ENCODE results near the gene NETO1. TPM values are rescaled to one million over a fixed set of nuclear protein-coding genes. Genes with fewer than 3 reads are reported as not detected.

The NETO1 gene
- polyA plus RNA-seq, 2 of the 4 experiments (the other 2 are of a cell fraction) = 0.04 TPM; not detected in 1

DNA sequence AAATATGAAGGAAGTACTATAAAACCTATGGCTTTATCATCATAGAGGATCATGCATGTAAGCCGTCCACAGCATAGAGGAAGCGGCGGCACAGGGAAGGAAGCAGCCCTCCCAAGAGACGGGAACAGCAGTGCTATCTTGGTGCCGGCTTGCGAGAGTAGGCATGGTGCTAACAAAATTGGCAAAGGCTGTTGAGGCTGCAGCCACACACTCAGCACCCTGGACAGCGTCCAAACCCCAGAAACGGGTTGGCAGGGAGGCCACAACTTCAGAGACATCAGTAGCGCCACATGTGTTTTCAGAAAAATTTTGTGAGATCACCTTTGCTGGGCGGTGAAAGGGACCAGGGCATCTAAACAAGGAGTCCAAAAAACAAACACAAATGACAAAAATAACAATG, 37.7 kb downstream of the NETO1 start:
- Histone ChIP-seq H3K27ac (no peak overlapping the region), H3K4me3 (no peak overlapping the region), H3K4me2 (no peak overlapping the region), H3K4me1 (no peaks in the 10 kb centered on the region), H3K9me3 (no peaks in the 10 kb centered on the region)
- 26% methylated on average over 10 of the region's 10 CpGs for WGBS (ENCODE audit: missing lambda C conversion rate)
- no peak for ATAC-seq
- no peak for FAIRE-seq
- TF ChIP-seq EP300 (IDR thresholded peaks at IDR 0.05) (no peak), ZNF302 (CRISPR knock-in tag; IDR thresholded peaks at IDR 0.05) (no peak)
- TF ChIP-seq, protein P1, sequence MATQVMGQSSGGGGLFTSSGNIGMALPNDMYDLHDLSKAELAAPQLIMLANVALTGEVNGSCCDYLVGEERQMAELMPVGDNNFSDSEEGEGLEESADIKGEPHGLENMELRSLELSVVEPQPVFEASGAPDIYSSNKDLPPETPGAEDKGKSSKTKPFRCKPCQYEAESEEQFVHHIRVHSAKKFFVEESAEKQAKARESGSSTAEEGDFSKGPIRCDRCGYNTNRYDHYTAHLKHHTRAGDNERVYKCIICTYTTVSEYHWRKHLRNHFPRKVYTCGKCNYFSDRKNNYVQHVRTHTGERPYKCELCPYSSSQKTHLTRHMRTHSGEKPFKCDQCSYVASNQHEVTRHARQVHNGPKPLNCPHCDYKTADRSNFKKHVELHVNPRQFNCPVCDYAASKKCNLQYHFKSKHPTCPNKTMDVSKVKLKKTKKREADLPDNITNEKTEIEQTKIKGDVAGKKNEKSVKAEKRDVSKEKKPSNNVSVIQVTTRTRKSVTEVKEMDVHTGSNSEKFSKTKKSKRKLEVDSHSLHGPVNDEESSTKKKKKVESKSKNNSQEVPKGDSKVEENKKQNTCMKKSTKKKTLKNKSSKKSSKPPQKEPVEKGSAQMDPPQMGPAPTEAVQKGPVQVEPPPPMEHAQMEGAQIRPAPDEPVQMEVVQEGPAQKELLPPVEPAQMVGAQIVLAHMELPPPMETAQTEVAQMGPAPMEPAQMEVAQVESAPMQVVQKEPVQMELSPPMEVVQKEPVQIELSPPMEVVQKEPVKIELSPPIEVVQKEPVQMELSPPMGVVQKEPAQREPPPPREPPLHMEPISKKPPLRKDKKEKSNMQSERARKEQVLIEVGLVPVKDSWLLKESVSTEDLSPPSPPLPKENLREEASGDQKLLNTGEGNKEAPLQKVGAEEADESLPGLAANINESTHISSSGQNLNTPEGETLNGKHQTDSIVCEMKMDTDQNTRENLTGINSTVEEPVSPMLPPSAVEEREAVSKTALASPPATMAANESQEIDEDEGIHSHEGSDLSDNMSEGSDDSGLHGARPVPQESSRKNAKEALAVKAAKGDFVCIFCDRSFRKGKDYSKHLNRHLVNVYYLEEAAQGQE (IDR thresholded peaks at IDR 0.05) = peak; percentile 86
- peak in 1 of 2 experiments; percentile 1 for DNase-seq (ENCODE audit: low read depth in 1 of 2, low spot score in 1 of 2)
- CTCF ChIA-PET = no interaction called here
- POLR2A ChIA-PET = no interaction called here

DNA sequence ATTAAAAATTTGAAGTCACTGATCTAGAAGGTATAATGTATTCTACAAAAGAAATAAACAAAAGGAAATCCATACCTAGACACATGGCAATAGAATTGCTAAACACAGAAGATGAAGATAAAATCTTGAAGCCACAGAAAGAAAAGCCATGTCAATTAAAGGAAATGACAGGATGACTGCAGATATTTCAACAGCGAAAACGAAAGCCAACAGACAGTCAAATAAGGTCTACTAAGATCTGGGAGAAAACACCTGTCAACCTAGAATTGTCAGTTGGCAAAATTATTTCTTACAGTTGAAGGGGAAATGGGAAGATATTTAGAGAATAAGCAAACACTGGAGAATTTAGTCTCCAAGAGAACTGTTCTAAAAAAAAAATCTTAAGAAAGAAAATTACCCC, 39.2 kb downstream of the NETO1 start:
- ATAC-seq (no peak), DNase-seq (ENCODE audit: low read depth in 1 of 2, low spot score in 1 of 2) (no peak), FAIRE-seq (no peak)
- ChIA-PET POLR2A (no interaction called here), CTCF (no interaction called here)
- H3K4me3 ChIP-seq = no peak overlapping the region
- no peaks in the 10 kb centered on the region for H3K4me1 ChIP-seq
- no peak overlapping the region for H3K4me2 ChIP-seq
- no peak overlapping the region for H3K27ac ChIP-seq
- WGBS (ENCODE audit: missing lambda C conversion rate) = 32% methylated on average over 2 of the region's 2 CpGs
- H3K9me3 ChIP-seq = no peaks in the 10 kb centered on the region
- TF ChIP-seq, protein P2, sequence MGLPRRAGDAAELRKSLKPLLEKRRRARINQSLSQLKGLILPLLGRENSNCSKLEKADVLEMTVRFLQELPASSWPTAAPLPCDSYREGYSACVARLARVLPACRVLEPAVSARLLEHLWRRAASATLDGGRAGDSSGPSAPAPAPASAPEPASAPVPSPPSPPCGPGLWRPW (IDR thresholded peaks at IDR 0.05) = no peak
- TF ChIP-seq EHMT2 (IDR thresholded peaks at IDR 0.05; ENCODE audit: low read depth) = no peak
- TF ChIP-seq TP53 (CRISPR knock-in tag; IDR thresholded peaks at IDR 0.05) = no peak
- TF ChIP-seq CHD2 (IDR thresholded peaks at IDR 0.05; ENCODE audit: low read length, partially characterized antibody) = no peak
- no peak for TF ChIP-seq POLR2AphosphoS2 (conservative IDR thresholded peaks at IDR 0.05; ENCODE audit: low read length)
- TF ChIP-seq CHD4 (IDR thresholded peaks at IDR 0.05; ENCODE audit: borderline replicate concordance) = no peak
- no peak for TF ChIP-seq ESRRA (IDR thresholded peaks at IDR 0.05; ENCODE audit: borderline replicate concordance, low read length)
- no peak for TF ChIP-seq SMC3 (IDR thresholded peaks at IDR 0.05)
- TF ChIP-seq, protein P3, sequence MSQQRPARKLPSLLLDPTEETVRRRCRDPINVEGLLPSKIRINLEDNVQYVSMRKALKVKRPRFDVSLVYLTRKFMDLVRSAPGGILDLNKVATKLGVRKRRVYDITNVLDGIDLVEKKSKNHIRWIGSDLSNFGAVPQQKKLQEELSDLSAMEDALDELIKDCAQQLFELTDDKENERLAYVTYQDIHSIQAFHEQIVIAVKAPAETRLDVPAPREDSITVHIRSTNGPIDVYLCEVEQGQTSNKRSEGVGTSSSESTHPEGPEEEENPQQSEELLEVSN (IDR thresholded peaks at IDR 0.05; ENCODE audit: borderline replicate concordance, low read depth) = no peak
- TF ChIP-seq POLR2A (IDR thresholded peaks at IDR 0.05; ENCODE audit: low read length) = no peak
- TF ChIP-seq, protein P4, sequence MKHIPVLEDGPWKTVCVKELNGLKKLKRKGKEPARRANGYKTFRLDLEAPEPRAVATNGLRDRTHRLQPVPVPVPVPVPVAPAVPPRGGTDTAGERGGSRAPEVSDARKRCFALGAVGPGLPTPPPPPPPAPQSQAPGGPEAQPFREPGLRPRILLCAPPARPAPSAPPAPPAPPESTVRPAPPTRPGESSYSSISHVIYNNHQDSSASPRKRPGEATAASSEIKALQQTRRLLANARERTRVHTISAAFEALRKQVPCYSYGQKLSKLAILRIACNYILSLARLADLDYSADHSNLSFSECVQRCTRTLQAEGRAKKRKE (CRISPR knock-in tag; IDR thresholded peaks at IDR 0.05; ENCODE audit: low read depth) = no peak
- no peak for TF ChIP-seq RAD21 (conservative IDR thresholded peaks at IDR 0.05 in 1 of 2, IDR thresholded peaks at IDR 0.05 in 1 of 2)

DNA sequence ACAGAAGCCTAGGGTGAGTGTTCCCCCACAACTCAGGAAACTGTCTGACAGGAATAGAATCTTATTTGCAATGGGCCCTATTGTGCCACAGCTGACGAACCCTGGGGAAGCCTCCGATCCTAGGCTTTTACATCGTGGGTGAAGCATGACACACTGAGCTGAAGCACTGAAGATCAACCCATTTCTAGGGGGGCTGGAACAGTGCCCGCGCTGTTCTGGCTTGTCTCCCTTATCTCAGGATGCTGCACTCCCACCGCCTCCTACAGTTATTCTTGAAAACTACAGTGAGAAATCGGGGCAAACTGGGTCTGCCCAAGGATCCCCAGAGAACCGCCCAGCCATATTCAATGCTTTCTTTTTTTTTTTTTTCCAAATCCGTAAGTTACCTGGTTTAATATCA, 41.1 kb downstream of the NETO1 start:
- no peak for DNase-seq (ENCODE audit: low read depth in 1 of 2, low spot score in 1 of 2)
- no peaks in the 10 kb centered on the region for H3K9me3 ChIP-seq
- 35% methylated on average over 9 of the region's 9 CpGs for WGBS (ENCODE audit: missing lambda C conversion rate)

More for the DNA sequence above, 41.1 kb downstream of the NETO1 start:
- ATAC-seq (no peak), FAIRE-seq (no peak)
- Histone ChIP-seq H3K4me3 (no peak overlapping the region), H3K27ac (no peak overlapping the region), H3K4me1 (no peaks in the 10 kb centered on the region), H3K4me2 (no peak overlapping the region)
- POLR2A ChIA-PET = no interaction called here
- TF ChIP-seq, protein P5, sequence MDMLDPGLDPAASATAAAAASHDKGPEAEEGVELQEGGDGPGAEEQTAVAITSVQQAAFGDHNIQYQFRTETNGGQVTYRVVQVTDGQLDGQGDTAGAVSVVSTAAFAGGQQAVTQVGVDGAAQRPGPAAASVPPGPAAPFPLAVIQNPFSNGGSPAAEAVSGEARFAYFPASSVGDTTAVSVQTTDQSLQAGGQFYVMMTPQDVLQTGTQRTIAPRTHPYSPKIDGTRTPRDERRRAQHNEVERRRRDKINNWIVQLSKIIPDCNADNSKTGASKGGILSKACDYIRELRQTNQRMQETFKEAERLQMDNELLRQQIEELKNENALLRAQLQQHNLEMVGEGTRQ (IDR thresholded peaks at IDR 0.05) = no peak
- no peak for TF ChIP-seq EHF (CRISPR knock-in tag; IDR thresholded peaks at IDR 0.05)
- no peak for TF ChIP-seq RARB (CRISPR knock-in tag; IDR thresholded peaks at IDR 0.05)
- no peak for TF ChIP-seq JUN (IDR thresholded peaks at IDR 0.05)
- no peak for TF ChIP-seq CHD4 (IDR thresholded peaks at IDR 0.05; ENCODE audit: borderline replicate concordance)
- no peak for TF ChIP-seq HDAC2 (IDR thresholded peaks at IDR 0.05)
- no peak for TF ChIP-seq SREBF2 (IDR thresholded peaks at IDR 0.05)
- no peak for TF ChIP-seq CBX2 (IDR thresholded peaks at IDR 0.05; ENCODE audit: borderline replicate concordance, low read depth)
- no peak for TF ChIP-seq NR3C1 (IDR thresholded peaks at IDR 0.05)
- no peak for TF ChIP-seq NPAS2 (CRISPR knock-in tag; IDR thresholded peaks at IDR 0.05; ENCODE audit: borderline replicate concordance)
- TF ChIP-seq POLR2A (IDR thresholded peaks at IDR 0.05; ENCODE audit: low read length) = no peak
- TF ChIP-seq CBX8 (IDR thresholded peaks at IDR 0.05) = no peak
- TF ChIP-seq RFX5 (IDR thresholded peaks at IDR 0.05) = no peak
- TF ChIP-seq, protein P6, sequence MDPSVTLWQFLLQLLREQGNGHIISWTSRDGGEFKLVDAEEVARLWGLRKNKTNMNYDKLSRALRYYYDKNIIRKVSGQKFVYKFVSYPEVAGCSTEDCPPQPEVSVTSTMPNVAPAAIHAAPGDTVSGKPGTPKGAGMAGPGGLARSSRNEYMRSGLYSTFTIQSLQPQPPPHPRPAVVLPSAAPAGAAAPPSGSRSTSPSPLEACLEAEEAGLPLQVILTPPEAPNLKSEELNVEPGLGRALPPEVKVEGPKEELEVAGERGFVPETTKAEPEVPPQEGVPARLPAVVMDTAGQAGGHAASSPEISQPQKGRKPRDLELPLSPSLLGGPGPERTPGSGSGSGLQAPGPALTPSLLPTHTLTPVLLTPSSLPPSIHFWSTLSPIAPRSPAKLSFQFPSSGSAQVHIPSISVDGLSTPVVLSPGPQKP (IDR thresholded peaks at IDR 0.05; ENCODE audit: low read depth, low read length) = no peak
- no peak for TF ChIP-seq ZNF302 (CRISPR knock-in tag; IDR thresholded peaks at IDR 0.05)
- no peak for TF ChIP-seq CEBPB (IDR thresholded peaks at IDR 0.05)
- no peak for TF ChIP-seq HOXB13 (CRISPR knock-in tag; IDR thresholded peaks at IDR 0.05; ENCODE audit: low read depth)
- CTCF ChIA-PET = no interaction called here
